HG03108 (cell line): ENCODE results near the gene DEPDC5.
"Not testable (repeated sequence)": the region's sequence is repeated elsewhere in the genome, so short reads cannot be mapped to it uniquely, and the experiment has no call there.

ENCODE experiments used
- ATAC-seq: cut with Tn5 transposase; IDR thresholded peaks from one replicate; pipeline ENCODE4 v1.9.1; 2021; ENCODE audit warnings: moderate library complexity; ENCODE audit not compliant: unreplicated experiment

Gene DEPDC5

DNA sequence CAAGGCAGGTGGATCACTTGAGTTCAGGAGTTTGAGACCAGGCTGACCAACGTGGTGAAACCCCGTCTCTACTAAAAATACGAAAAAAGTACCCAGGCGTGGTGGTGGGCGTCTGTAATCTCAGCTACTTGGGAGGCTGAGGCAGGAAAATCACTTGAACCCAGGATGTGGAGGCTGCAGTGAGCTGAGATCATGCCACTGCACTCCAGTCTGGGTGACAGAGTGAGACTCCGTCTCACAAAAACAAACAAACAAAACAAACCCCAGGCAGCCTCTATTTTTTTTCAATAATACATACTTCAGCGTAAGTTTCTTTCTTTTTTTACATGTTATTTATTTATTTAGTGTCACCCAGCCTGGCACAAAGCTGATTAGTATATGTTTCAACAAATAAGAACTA, 60.1 kb downstream of the DEPDC5 start:
- ATAC-seq = not testable (repeated sequence)

DNA sequence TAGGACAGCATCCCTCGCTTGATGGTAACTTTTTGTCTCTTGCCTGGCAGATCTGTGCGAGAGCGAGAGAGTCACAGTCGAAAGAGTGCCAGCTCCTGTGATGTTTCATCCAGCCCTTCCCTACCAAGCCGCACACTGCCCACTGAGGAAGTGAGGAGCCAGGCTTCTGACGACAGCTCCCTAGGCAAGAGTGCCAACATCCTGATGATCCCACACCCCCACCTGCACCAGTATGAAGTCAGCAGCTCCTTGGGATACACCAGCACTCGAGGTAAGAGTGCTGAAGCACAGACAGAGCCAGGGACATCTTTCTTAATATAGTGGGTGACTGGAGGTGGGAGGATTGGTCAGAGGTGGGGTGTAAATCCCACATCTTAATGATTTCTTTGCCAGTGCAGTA, 61.1 kb downstream of the DEPDC5 start:
- no peak for ATAC-seq

- not testable (repeated sequence) for ATAC-seq
These were observed 61.6 kb downstream of the DEPDC5 start for GRCh38 chr22:31815383-31815814.

DNA sequence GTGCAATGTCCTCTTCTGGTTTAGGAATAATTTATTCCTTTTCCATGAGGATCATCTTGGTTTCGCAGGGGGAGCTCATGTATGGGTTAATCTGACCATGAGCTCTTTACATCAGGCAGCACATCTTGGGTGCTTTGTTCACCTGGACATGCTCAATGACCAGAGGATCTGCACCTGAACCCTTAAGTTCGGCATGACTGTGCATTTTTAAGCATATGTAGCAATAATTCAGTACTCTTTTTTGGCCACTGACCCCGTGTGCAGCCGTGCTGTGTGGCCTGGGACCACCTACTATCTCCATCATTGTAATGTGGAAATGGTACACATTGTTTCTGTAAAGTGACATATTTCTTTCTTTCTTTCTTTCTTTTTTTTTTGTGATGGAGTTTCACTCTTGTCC, 62.9 kb downstream of the DEPDC5 start:
- ATAC-seq = no peak

DNA sequence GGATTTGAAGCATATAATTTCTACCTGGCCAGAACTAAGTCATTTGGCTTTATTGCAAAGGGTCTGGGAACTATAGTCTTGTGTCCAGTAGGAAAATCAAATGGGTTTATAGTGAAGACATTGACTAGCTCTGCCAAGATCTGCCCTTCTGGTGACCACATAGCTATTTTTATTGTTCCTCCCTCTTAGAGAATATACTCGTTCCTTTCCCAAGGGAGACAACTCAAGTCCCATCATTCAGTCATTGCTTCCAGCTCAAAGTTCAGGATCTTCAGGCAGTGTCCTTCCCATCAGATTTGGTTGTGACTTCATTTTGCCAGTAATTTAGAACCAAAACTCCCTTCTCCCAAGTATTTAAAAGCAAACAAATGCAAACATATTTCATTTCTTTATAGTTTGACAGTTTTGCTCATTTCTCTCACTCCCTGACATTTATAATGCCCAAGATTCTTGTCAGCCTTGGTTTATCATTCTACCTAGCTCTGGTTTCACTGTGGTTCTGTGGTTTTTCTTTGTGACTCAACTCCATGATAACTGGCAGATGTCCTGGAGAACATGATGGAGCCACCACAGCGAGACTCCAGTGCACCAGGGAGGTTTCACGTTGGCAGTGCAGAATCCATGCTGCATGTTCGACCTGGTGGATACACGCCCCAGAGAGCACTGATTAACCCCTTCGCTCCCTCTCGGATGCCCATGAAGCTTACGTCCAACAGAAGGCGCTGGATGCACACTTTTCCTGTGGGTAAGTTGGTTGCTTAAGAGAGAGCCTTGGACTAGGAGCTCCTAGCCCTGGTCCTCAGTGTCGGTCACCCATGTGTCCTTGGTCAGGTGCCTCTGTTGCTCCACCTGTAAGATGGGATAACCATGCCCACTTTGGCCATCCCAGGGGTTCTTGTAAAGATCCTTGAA, 64.9 kb downstream of the DEPDC5 start:
- ATAC-seq = no peak

DNA sequence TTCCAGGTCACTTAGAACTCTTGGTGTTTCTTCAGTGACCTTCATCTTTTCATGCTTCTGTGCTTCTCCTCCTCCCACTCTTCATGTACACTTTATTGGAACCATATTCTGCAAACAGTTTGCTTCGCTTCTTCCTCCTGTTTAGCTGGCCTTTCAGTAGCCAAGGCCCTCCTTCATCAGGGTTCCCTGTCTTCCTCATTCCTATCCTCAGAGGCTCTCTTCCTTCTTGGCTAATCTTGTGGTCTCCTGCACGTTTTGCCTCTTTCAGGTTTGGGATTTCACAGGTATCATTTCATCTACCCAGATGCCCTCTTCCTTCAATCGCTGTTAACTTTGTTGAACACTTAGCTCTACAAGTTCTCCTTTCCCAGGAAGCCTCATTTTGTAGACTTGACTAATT, 66.8 kb downstream of the DEPDC5 start:
- ATAC-seq = no peak

GRCh38 chr22:31821572-31821971, 67.8 kb downstream of the DEPDC5 start:
- ATAC-seq = no peak

- ATAC-seq = no peak
These were observed 68.7 kb downstream of the DEPDC5 start for GRCh38 chr22:31822523-31822922.

DNA sequence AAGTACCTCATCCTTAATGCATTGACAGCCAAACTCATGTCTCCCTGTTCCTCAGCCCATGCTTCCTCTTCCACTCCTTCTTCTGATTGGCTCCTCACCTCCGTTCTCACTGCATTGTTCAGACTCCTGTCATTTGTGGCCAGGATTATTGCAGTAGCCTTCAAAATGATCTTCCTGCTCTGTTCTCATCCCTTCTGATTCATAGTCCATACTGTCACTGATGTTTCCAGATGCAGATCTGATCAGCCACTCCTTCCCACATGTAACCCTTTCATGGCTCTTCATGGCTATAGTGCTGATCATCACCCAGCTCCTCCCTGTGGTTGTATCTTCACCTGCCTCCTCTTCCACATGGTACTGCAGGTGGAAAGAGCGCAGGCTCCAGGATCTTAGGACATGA, 71.7 kb downstream of the DEPDC5 start:
- no peak for ATAC-seq

- no peak for ATAC-seq
These were observed 72.6 kb downstream of the DEPDC5 start for GRCh38 chr22:31826443-31826842.

DNA sequence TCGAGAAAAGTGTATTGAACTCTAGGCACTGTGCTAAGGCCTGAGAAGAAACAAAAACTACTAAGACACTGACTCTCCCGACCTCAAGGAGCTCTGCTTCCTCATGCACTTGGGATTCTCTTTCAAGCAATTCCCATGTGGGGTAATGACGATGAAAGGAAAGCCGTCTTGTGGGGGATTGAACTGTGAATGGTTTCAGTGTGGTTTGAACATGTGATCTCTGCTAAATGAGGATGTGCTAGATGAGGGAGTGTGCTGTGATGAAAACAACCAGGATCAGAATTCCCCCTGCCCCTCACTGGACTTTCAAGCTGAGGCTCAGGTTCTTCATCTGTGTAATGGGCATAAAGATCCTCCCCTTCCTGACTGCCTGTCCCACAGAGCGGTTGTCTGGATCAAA, 74.9 kb downstream of the DEPDC5 start:
- no peak for ATAC-seq

DNA sequence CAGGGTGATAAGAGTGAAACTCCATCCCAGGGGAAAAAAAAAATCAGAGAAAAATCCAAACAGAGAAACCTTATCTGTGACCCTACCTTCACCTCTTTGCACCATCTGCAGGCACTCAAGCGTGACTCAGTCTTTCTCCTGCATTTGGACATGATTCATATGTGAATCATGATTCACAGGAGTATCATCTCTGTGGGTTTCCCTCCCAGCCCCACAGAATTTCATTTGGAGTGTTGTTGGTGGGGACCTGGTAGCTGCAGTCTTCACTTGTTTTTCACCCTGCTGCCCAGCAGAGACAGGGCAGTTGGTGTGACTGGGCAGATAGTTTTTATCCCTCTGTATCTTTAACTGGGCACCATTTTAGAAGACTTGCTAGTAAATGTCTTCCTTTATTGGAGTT, 75.7 kb downstream of the DEPDC5 start:
- no peak for ATAC-seq

DNA sequence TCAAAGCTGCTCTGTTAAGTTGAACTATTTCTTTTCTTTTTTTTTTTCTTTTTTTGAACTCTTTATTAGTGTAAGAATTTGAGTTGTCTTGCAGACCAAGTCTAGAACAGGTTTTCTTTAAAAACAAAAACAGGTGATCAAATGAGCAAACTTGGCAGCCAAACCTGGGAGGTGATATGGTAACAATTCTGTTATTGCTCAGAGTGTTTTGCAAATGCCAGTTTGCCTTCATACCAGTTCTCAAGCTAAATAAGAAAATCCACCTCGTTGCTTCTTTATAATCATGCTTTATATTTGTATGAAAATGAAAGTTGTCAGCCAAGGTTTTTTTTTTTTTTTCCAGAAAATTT, 76.9 kb downstream of the DEPDC5 start:
- ATAC-seq = no peak

- no peak for ATAC-seq
These were observed 80.1 kb downstream of the DEPDC5 start for GRCh38 chr22:31833930-31834329.

DNA sequence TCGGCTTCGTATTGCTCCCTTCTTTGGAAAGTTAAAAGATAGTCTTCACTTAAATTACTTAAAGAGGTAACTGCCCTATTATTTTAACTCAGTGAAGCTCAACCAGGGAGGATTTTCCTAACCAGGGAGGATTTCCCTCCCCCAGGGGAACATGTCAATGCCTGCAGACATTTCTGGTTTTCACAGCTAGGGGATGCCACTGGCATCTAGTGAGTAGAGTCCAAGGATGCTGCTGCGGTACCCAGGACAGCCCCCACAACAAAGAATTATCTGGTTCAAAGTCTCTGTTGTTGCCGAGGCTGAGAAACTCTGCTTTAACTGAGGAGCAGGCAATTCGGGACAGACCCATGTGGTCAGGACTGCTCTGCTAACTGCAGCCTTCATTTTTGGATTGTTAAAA, 82.2 kb downstream of the DEPDC5 start:
- no peak for ATAC-seq

GRCh38 chr22:31838917-31839316, 85.1 kb downstream of the DEPDC5 start:
- ATAC-seq = no peak

- no peak for ATAC-seq
These were observed 86.2 kb downstream of the DEPDC5 start for GRCh38 chr22:31839986-31840385.

- ATAC-seq = no peak
These were observed 86.8 kb downstream of the DEPDC5 start for GRCh38 chr22:31840585-31840984.

DNA sequence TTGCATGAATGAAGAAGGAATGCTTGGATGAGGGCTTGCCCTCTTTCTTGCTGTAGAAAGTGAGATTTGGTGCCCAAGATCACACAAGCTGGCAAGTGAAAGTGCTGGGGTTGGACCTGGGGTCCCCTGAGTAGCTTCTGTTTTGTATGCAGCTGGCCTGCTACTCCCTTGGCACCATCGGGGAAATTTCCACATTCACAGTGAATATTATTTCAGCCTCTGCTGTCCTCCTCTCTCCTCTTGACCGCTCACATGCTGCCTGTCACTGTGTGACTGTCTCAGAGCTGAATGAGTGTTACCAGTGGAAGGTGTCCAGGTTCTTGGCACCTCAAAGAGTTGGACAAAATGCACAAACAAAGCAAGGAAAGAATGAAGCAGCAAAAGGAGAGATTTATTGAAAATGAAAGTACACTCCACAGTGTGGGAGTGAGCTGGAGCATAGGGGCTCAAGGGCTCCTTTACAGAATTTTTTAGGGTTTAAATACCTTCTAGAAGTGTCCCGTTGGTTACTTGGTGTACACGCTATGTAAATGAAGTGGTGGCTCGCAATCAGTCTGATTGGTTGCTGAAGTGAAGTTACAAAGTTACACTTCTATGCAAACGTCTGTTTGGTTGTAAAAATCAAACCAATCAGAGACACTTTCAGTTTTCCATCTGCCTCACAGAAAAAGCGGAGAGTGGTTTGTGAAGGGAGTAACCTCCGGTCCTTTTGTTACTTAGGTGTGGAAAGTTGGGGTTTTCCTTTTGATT, 87.4 kb downstream of the DEPDC5 start:
- ATAC-seq = no peak

GRCh38 chr22:31843526-31843925, 89.7 kb downstream of the DEPDC5 start:
- no peak for ATAC-seq

DNA sequence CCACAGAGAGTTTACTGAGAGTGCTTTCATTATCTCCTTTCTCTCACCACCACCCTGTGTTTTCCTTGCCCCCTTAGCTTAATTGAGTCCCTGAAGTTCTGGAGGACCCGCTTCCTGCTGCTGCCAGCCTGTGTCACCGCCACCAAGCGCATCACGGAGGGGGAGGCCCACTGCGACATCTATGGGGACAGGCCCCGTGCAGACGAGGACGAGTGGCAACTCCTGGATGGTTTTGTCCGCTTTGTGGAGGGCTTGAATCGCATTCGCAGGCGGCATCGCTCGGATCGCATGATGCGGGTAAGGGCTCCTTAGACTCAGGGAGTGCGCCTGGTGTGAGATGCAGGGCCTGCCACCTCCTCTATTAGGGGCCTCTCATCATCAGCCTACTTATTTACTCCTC, 91.1 kb downstream of the DEPDC5 start:
- ATAC-seq = no peak
